ENCODE measurements around the gene NPR1. TPM values are rescaled to one million over a fixed set of nuclear protein-coding genes. Genes with fewer than 3 reads are reported as not detected.
"Not testable (repeated sequence)": the region's sequence is repeated elsewhere in the genome, so short reads cannot be mapped to it uniquely, and the experiment has no call there.

The NPR1 gene
- total and polyA plus RNA-seq, 2 donors from 2014 or later = 57.8 to 89.3 TPM

- FAIRE-seq (no peak), DNase-seq (no peak)
- Histone ChIP-seq H3K4me1 (ENCODE audit: control insufficient read depth in 2 of 3, insufficient read depth in 2 of 3, low read depth in 1 of 3, low read length in 3 of 3) (peaks cover 4 to 6% (median 5%) of the 10 kb centered on the region in 3 donors), H3K4me3 (ENCODE audit: low read length in 3 of 3) (no peak overlapping the region), H3K27me3 (ENCODE audit: control insufficient read depth, insufficient read depth, low read length) (no peaks in the 10 kb centered on the region), H3K9me3 (ENCODE audit: control insufficient read depth in 2 of 3, insufficient read depth in 1 of 3, low read length in 3 of 3) (no peaks in the 10 kb centered on the region), H3K27ac (ENCODE audit: low read depth in 2 of 2, low read length in 2 of 2) (no peak overlapping the region), H3K36me3 (ENCODE audit: control insufficient read depth in 2 of 3, insufficient read depth in 3 of 3, low read length in 3 of 3) (no peaks in the 10 kb centered on the region), H3K9ac (ENCODE audit: low read length in 3 of 3) (no peak overlapping the region)
- intact Hi-C loops (cut with DNase I) = no loop called here
- no peak for TF ChIP-seq CTCF (IDR thresholded peaks at IDR 0.05; ENCODE audit: borderline replicate concordance, extremely low read depth, insufficient read depth)
Measured at GRCh38 chr1:153699768-153700167, 21.3 kb downstream of the NPR1 start.

- Histone ChIP-seq H3K36me3 (ENCODE audit: control insufficient read depth in 2 of 3, insufficient read depth in 3 of 3, low read length in 3 of 3) (no peaks in the 10 kb centered on the region), H3K4me3 (ENCODE audit: low read length in 3 of 3) (no peak overlapping the region), H3K4me1 (ENCODE audit: control insufficient read depth in 2 of 3, insufficient read depth in 2 of 3, low read depth in 1 of 3, low read length in 3 of 3) (no peaks in the 10 kb centered on the region), H3K27me3 (ENCODE audit: control insufficient read depth, insufficient read depth, low read length) (no peaks in the 10 kb centered on the region), H3K9ac (ENCODE audit: low read length in 3 of 3) (no peak overlapping the region), H3K27ac (ENCODE audit: low read depth in 2 of 2, low read length in 2 of 2) (no peak overlapping the region), H3K9me3 (ENCODE audit: control insufficient read depth in 2 of 3, insufficient read depth in 1 of 3, low read length in 3 of 3) (no peaks in the 10 kb centered on the region)
- no peak for TF ChIP-seq CTCF (IDR thresholded peaks at IDR 0.05; ENCODE audit: borderline replicate concordance, extremely low read depth, insufficient read depth)
- DNase-seq (no peak), FAIRE-seq (no peak)
- intact Hi-C loops (cut with DNase I) = no loop called here
Measured at GRCh38 chr1:153705484-153705883, 27.0 kb downstream of the NPR1 start.

- TF ChIP-seq CTCF (IDR thresholded peaks at IDR 0.05; ENCODE audit: borderline replicate concordance, extremely low read depth, insufficient read depth) = no peak
- Histone ChIP-seq H3K4me3 (ENCODE audit: low read length in 3 of 3) (no peak overlapping the region), H3K4me1 (ENCODE audit: control insufficient read depth in 2 of 3, insufficient read depth in 2 of 3, low read depth in 1 of 3, low read length in 3 of 3) (no peaks in the 10 kb centered on the region), H3K9ac (ENCODE audit: low read length in 3 of 3) (no peak overlapping the region), H3K9me3 (ENCODE audit: control insufficient read depth in 2 of 3, insufficient read depth in 1 of 3, low read length in 3 of 3) (no peaks in the 10 kb centered on the region), H3K27ac (ENCODE audit: low read depth in 2 of 2, low read length in 2 of 2) (no peak overlapping the region), H3K36me3 (ENCODE audit: control insufficient read depth in 2 of 3, insufficient read depth in 3 of 3, low read length in 3 of 3) (no peaks in the 10 kb centered on the region), H3K27me3 (ENCODE audit: control insufficient read depth, insufficient read depth, low read length) (no peaks in the 10 kb centered on the region)
- intact Hi-C loops (cut with DNase I) = no loop called here
- FAIRE-seq = no peak
- no peak for DNase-seq
Measured at GRCh38 chr1:153711026-153711425, 32.5 kb downstream of the NPR1 start.

GRCh38 chr1:153716211-153716610 lies 37.7 kb downstream of the NPR1 start:
- intact Hi-C loops (cut with DNase I); H3K9ac ChIP-seq (ENCODE audit: low read length in 3 of 3); DNase-seq; H3K9me3 ChIP-seq (ENCODE audit: control insufficient read depth in 2 of 3, insufficient read depth in 1 of 3, low read length in 3 of 3); H3K27ac ChIP-seq (ENCODE audit: low read depth in 2 of 2, low read length in 2 of 2); FAIRE-seq; H3K4me3 ChIP-seq (ENCODE audit: low read length in 3 of 3); H3K36me3 ChIP-seq (ENCODE audit: control insufficient read depth in 2 of 3, insufficient read depth in 3 of 3, low read length in 3 of 3); H3K4me1 ChIP-seq (ENCODE audit: control insufficient read depth in 2 of 3, insufficient read depth in 2 of 3, low read depth in 1 of 3, low read length in 3 of 3); H3K27me3 ChIP-seq (ENCODE audit: control insufficient read depth, insufficient read depth, low read length): not testable (repeated sequence)
